ENCODE data around the gene RPS6KC1.

The RPS6KC1 gene

GRCh38 chr1:213276236-213276635, 225.2 kb downstream of the RPS6KC1 start:
- Histone ChIP-seq H4K20me1 (ENCODE audit: control insufficient read depth, insufficient read depth, low read depth, low read length) (no peaks in the 10 kb centered on the region), H3K36me3 (ENCODE audit: control insufficient read depth, low read length) (no peaks in the 10 kb centered on the region), H3K4me1 (ENCODE audit: control insufficient read depth, low read length) (no peaks in the 10 kb centered on the region), H3K27ac (ENCODE audit: low read depth, low read length) (no peak overlapping the region), H3K79me2 (ENCODE audit: control insufficient read depth, low read length) (no peaks in the 10 kb centered on the region), H3K9me2 (replicated peaks; ENCODE audit: control insufficient read depth, low read length) (no peaks in the 10 kb centered on the region), H3K27me3 (ENCODE audit: control insufficient read depth, low read length) (no peaks in the 10 kb centered on the region), H3F3A (ENCODE audit: control insufficient read depth, insufficient read depth) (no peaks in the 10 kb centered on the region), H3K4me2 (ENCODE audit: low read length) (no peak overlapping the region), H3K9me3 (ENCODE audit: control insufficient read depth, insufficient read depth, low read length) (no peaks in the 10 kb centered on the region), H3K4me3 (ENCODE audit: low read length) (no peak overlapping the region)
- TF ChIP-seq CTCF (IDR thresholded peaks at IDR 0.05; ENCODE audit: low read depth, low read length, poor library complexity, severe bottlenecking) (no peak), EZH2phosphoT487 (IDR thresholded peaks at IDR 0.05; ENCODE audit: borderline replicate concordance, low read length) (no peak)

GRCh38 chr1:213277036-213277435, 226.0 kb downstream of the RPS6KC1 start:
- TF ChIP-seq EZH2phosphoT487 (IDR thresholded peaks at IDR 0.05; ENCODE audit: borderline replicate concordance, low read length) = no peak
- no peak for TF ChIP-seq CTCF (IDR thresholded peaks at IDR 0.05; ENCODE audit: low read depth, low read length, poor library complexity, severe bottlenecking)
- no peaks in the 10 kb centered on the region for H3K4me1 ChIP-seq (ENCODE audit: control insufficient read depth, low read length)
- no peaks in the 10 kb centered on the region for H3K79me2 ChIP-seq (ENCODE audit: control insufficient read depth, low read length)
- H4K20me1 ChIP-seq (ENCODE audit: control insufficient read depth, insufficient read depth, low read depth, low read length) = no peaks in the 10 kb centered on the region
- no peaks in the 10 kb centered on the region for H3K9me3 ChIP-seq (ENCODE audit: control insufficient read depth, insufficient read depth, low read length)
- no peak overlapping the region for H3K4me3 ChIP-seq (ENCODE audit: low read length)
- H3K27me3 ChIP-seq (ENCODE audit: control insufficient read depth, low read length) = no peaks in the 10 kb centered on the region
- no peaks in the 10 kb centered on the region for H3K36me3 ChIP-seq (ENCODE audit: control insufficient read depth, low read length)
- no peaks in the 10 kb centered on the region for H3F3A ChIP-seq (ENCODE audit: control insufficient read depth, insufficient read depth)
- no peaks in the 10 kb centered on the region for H3K9me2 ChIP-seq (replicated peaks; ENCODE audit: control insufficient read depth, low read length)
- no peak overlapping the region for H3K4me2 ChIP-seq (ENCODE audit: low read length)
- H3K27ac ChIP-seq (ENCODE audit: low read depth, low read length) = no peak overlapping the region

- Histone ChIP-seq H3K4me3 (ENCODE audit: low read length) (no peak overlapping the region), H3K27me3 (ENCODE audit: control insufficient read depth, low read length) (no peaks in the 10 kb centered on the region), H3K9me3 (ENCODE audit: control insufficient read depth, insufficient read depth, low read length) (no peaks in the 10 kb centered on the region), H3K27ac (ENCODE audit: low read depth, low read length) (no peak overlapping the region), H3K4me2 (ENCODE audit: low read length) (no peak overlapping the region), H3F3A (ENCODE audit: control insufficient read depth, insufficient read depth) (no peaks in the 10 kb centered on the region), H3K36me3 (ENCODE audit: control insufficient read depth, low read length) (no peaks in the 10 kb centered on the region), H3K4me1 (ENCODE audit: control insufficient read depth, low read length) (no peaks in the 10 kb centered on the region), H3K9me2 (replicated peaks; ENCODE audit: control insufficient read depth, low read length) (no peaks in the 10 kb centered on the region), H3K79me2 (ENCODE audit: control insufficient read depth, low read length) (no peaks in the 10 kb centered on the region), H4K20me1 (ENCODE audit: control insufficient read depth, insufficient read depth, low read depth, low read length) (no peaks in the 10 kb centered on the region)
- no peak for TF ChIP-seq CTCF (IDR thresholded peaks at IDR 0.05; ENCODE audit: low read depth, low read length, poor library complexity, severe bottlenecking)
- no peak for TF ChIP-seq EZH2phosphoT487 (IDR thresholded peaks at IDR 0.05; ENCODE audit: borderline replicate concordance, low read length)
Measured at GRCh38 chr1:213279410-213279809, 228.4 kb downstream of the RPS6KC1 start.

All from DOHH2 (cell line).